ENCODE measurements around the gene ALX4.

ALX4 gene

DNA sequence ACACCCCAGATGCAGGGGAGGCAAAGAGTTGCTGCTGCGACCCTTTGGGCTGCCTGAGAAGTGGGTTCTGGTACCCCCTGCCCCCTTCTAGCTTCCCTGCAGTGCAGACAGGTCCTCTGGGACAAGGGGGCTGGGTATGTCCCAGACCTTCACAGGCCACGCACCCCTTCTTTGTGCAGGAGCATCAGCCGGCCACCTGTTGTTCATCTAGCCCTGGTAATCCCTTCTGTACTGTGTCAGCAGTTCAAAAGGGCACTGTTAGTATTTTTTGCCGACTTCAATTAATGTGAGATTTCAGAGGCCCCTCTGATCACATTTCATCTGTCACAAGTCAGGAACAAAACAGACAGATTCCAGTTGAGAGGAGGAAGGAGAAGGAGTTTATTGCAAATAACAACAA, 49.9 kb downstream of the ALX4 start:
- DNase-seq, result no peak
- in situ Hi-C loops (cut with HindIII; ENCODE audit: low pct_ligation_motif_present, low pct_unique_long_range_greater_than_20kb, low sequenced_read_pairs), result no loop called here

- in situ Hi-C loops (cut with HindIII; ENCODE audit: low pct_ligation_motif_present, low pct_unique_long_range_greater_than_20kb, low sequenced_read_pairs), result no loop called here
- DNase-seq, result no peak
Observed at GRCh38 chr11:44258839-44259420, 51.0 kb downstream of the ALX4 start.

GRCh38 chr11:44258190-44258489, 51.8 kb downstream of the ALX4 start:
- DNase-seq, result no peak
- in situ Hi-C loops (cut with HindIII; ENCODE audit: low pct_ligation_motif_present, low pct_unique_long_range_greater_than_20kb, low sequenced_read_pairs), result no loop called here

GRCh38 chr11:44257338-44258189, 52.4 kb downstream of the ALX4 start:
- no peak for DNase-seq
- in situ Hi-C loops (cut with HindIII; ENCODE audit: low pct_ligation_motif_present, low pct_unique_long_range_greater_than_20kb, low sequenced_read_pairs), result no loop called here

- in situ Hi-C loops (cut with HindIII; ENCODE audit: low pct_ligation_motif_present, low pct_unique_long_range_greater_than_20kb, low sequenced_read_pairs), result no loop called here
Observed at GRCh38 chr11:44256673-44257291, 53.2 kb downstream of the ALX4 start.

DNA sequence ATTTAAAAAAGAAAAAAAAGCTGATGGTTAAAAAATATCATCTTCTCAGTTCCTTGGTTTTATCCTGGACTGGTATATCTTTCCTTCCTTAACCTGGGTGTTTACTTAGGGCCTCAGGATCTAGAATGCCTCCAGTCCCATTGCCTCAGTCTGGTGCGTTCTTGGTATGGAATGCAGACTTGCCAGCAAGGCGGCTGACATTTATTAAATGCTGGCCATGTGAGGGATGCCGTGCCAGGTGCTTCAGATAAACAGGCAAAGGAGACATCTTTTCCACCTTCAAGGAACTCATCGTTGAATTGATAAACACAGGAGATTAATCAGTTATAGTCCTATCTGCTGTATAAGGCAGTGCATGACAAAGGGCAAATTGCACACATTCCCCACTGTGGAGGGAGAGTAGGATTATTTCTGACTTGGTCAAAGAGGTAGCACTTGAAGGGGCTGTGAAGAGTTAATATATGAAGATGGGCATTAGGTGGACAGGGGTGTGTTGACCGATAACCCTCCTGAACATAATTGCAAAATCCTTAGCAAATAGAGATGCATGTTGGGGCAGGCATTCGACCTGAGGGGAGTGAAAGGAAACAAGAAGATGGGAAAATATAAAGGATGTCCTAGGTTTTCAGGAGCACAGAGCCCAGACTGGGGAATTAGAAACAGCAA, 54.4 kb downstream of the ALX4 start:
- in situ Hi-C loops (cut with HindIII; ENCODE audit: low pct_ligation_motif_present, low pct_unique_long_range_greater_than_20kb, low sequenced_read_pairs), result no loop called here

More at GRCh38 chr11:44256673-44257291, 53.2 kb downstream of the ALX4 start:
- no peak for DNase-seq

GRCh38 chr11:44252999-44253602, 56.8 kb downstream of the ALX4 start:
- DNase-seq, result no peak
- in situ Hi-C loops (cut with HindIII; ENCODE audit: low pct_ligation_motif_present, low pct_unique_long_range_greater_than_20kb, low sequenced_read_pairs), result no loop called here

More for the DNA sequence above, 54.4 kb downstream of the ALX4 start:
- no peak for DNase-seq

GRCh38 chr11:44250421-44250820, 59.5 kb downstream of the ALX4 start:
- in situ Hi-C loops (cut with HindIII; ENCODE audit: low pct_ligation_motif_present, low pct_unique_long_range_greater_than_20kb, low sequenced_read_pairs), result no loop called here
- DNase-seq, result no peak

DNA sequence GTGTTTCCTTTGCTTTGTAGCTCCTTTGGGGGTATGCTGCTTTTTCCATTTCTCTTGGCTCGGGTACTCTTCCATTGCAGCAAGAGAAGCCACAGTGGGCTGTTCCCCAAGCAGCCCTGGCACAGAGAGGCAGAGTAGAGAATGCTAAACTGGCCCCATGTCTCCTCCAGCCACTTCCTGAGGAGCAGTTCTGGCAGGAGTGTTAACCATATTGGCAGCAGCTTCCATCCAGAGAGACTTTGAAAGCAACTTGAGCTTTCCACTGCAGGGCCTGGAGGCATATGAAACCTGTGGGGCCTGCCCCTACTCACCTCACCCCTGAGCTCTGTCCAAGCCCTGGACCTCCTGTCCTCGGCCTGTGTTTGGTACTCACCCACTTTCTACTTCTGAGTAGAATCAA, 61.8 kb downstream of the ALX4 start:
- in situ Hi-C loops (cut with HindIII; ENCODE audit: low pct_ligation_motif_present, low pct_unique_long_range_greater_than_20kb, low sequenced_read_pairs), result no loop called here
- DNase-seq, result no peak

- in situ Hi-C loops (cut with HindIII; ENCODE audit: low pct_ligation_motif_present, low pct_unique_long_range_greater_than_20kb, low sequenced_read_pairs), result no loop called here
- no peak for DNase-seq
Observed at GRCh38 chr11:44247508-44247907, 62.4 kb downstream of the ALX4 start.

DNA sequence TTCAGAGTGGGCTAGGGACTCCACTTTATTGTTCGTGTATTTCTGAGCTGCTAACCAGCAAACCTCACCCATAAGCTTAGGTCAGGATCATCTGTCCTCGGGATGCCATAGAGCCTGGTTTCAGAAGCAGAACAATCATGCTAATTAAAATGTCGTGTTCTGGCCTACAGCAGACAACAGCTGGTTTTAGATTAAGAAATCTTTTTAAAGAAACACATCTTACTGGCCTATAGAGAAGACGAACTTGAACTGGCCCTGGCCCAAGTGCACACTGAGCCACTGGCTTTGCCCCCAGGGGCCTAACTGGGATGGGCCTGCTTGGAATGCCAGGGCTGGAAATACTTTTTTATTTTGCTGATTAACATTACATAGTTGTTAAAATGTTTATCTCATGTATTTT, 63.2 kb downstream of the ALX4 start:
- in situ Hi-C loops (cut with HindIII; ENCODE audit: low pct_ligation_motif_present, low pct_unique_long_range_greater_than_20kb, low sequenced_read_pairs), result no loop called here

GRCh38 chr11:44244639-44245310, 65.2 kb downstream of the ALX4 start:
- no peak for DNase-seq
- in situ Hi-C loops (cut with HindIII; ENCODE audit: low pct_ligation_motif_present, low pct_unique_long_range_greater_than_20kb, low sequenced_read_pairs), result no loop called here

More for the DNA sequence above, 63.2 kb downstream of the ALX4 start:
- no peak for DNase-seq

- peak; percentile 72 for DNase-seq
- in situ Hi-C loops (cut with HindIII; ENCODE audit: low pct_ligation_motif_present, low pct_unique_long_range_greater_than_20kb, low sequenced_read_pairs), result no loop called here
Observed at GRCh38 chr11:44243595-44244343, 66.2 kb downstream of the ALX4 start.

GRCh38 chr11:44243086-44243485, 66.9 kb downstream of the ALX4 start:
- in situ Hi-C loops (cut with HindIII; ENCODE audit: low pct_ligation_motif_present, low pct_unique_long_range_greater_than_20kb, low sequenced_read_pairs), result no loop called here

GRCh38 chr11:44241851-44242250, 68.1 kb downstream of the ALX4 start:
- DNase-seq, result no peak
- in situ Hi-C loops (cut with HindIII; ENCODE audit: low pct_ligation_motif_present, low pct_unique_long_range_greater_than_20kb, low sequenced_read_pairs), result no loop called here

More at GRCh38 chr11:44243086-44243485, 66.9 kb downstream of the ALX4 start:
- DNase-seq, result no peak

- in situ Hi-C loops (cut with HindIII; ENCODE audit: low pct_ligation_motif_present, low pct_unique_long_range_greater_than_20kb, low sequenced_read_pairs), result no loop called here
- no peak for DNase-seq
Observed at GRCh38 chr11:44237156-44237555, 72.8 kb downstream of the ALX4 start.

DNA sequence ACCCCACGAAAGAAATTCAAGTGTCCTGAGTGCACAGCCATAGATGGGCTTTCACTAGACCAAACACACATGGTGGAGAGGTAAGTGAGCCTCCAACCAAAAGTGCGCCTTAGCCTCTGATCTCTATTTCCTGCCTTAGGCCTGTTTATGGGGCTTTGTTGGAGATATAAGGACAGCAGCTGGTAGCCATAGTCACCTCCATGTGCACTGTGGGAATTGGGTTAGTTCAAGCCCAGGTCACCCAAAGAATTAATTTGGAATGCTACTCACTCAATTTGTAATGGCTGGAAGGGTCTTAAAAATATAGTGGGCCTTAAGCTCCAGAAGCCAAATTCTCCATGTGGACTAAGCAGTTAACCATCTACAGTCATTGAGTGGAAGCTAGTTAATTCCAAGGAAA, 73.6 kb downstream of the ALX4 start:
- no peak for DNase-seq
- in situ Hi-C loops (cut with HindIII; ENCODE audit: low pct_ligation_motif_present, low pct_unique_long_range_greater_than_20kb, low sequenced_read_pairs), result no loop called here

GRCh38 chr11:44235765-44236201, 74.2 kb downstream of the ALX4 start:
- DNase-seq, result no peak
- in situ Hi-C loops (cut with HindIII; ENCODE audit: low pct_ligation_motif_present, low pct_unique_long_range_greater_than_20kb, low sequenced_read_pairs), result no loop called here
